DOHH2 (cell line): ENCODE results near the gene DHRS7B.
A peak's percentile ranks its signal among the peaks of the same experiment; 100 is the strongest.

Experiments
- H3F3A ChIP-seq: fragments of 200-600 bp; sonication (generic), shearing (Covaris generic); 2 replicates; pipeline ENCODE4 v1.6.0; 2016; ENCODE audit warnings: antibody characterized with exemption, mild to moderate bottlenecking; ENCODE audit not compliant: control insufficient read depth, insufficient read depth
- H3K27ac ChIP-seq: fragments of 200-600 bp; sonication (generic); 2 replicates; pipeline ENCODE4 v1.5.1; 2014; ENCODE audit warnings: low read depth, mild to moderate bottlenecking, low read length, moderate library complexity
- H3K27me3 ChIP-seq: fragments of 200-600 bp; sonication (generic); 2 replicates; pipeline ENCODE4 v1.6.1; 2014; ENCODE audit warnings: mild to moderate bottlenecking, low read length, mixed read lengths; ENCODE audit not compliant: control insufficient read depth
- H3K36me3 ChIP-seq: fragments of 200-600 bp; sonication (generic); 2 replicates; pipeline ENCODE4 v1.6.1; 2014; ENCODE audit warnings: mild to moderate bottlenecking, low read length, moderate library complexity, mixed read lengths; ENCODE audit not compliant: control insufficient read depth
- H3K4me1 ChIP-seq: fragments of 200-600 bp; sonication (generic); 2 replicates; pipeline ENCODE4 v1.6.1; 2014; ENCODE audit warnings: mild to moderate bottlenecking, low read length, mixed read lengths; ENCODE audit not compliant: control insufficient read depth
- H3K4me2 ChIP-seq: fragments of 200-600 bp; sonication (generic); 2 replicates; pipeline ENCODE4 v1.6.0; 2014; ENCODE audit warnings: mild to moderate bottlenecking, low read length, moderate library complexity
- H3K4me3 ChIP-seq: fragments of 200-600 bp; sonication (generic); 2 replicates; pipeline ENCODE4 v1.5.1; 2014; ENCODE audit warnings: mild to moderate bottlenecking, low read length, mixed read lengths
- H3K79me2 ChIP-seq: fragments of 200-600 bp; sonication (generic); 2 replicates; pipeline ENCODE4 v1.6.1; 2014; ENCODE audit warnings: mild to moderate bottlenecking, low read length, mixed read lengths; ENCODE audit not compliant: control insufficient read depth
- H3K9me2 ChIP-seq: fragments of 200-600 bp; sonication (generic); replicated peaks from 2 replicates; pipeline ENCODE4 v1.6.1; 2014; ENCODE audit warnings: mild to moderate bottlenecking, low read length, mixed read lengths; ENCODE audit not compliant: control insufficient read depth
- H3K9me3 ChIP-seq: fragments of 200-600 bp; sonication (generic); 2 replicates; pipeline ENCODE4 v1.6.1; 2014; ENCODE audit warnings: antibody characterized with exemption, low read length, mixed read lengths; ENCODE audit not compliant: control insufficient read depth, insufficient read depth
- H4K20me1 ChIP-seq: fragments of 200-600 bp; sonication (generic); 2 replicates; pipeline ENCODE4 v1.6.0; 2014; ENCODE audit warnings: low read depth, mild to moderate bottlenecking, antibody characterized with exemption, low read length, moderate library complexity; ENCODE audit not compliant: control insufficient read depth, insufficient read depth
- EZH2phosphoT487 ChIP-seq: fragments of 200-600 bp; sonication (generic); IDR thresholded peaks from 2 replicates; pipeline ENCODE4 v1.6.1; 2017; ENCODE audit warnings: borderline replicate concordance, mild to moderate bottlenecking, antibody characterized with exemption, low read length, moderate library complexity, mixed read lengths
- TF ChIP-seq, protein P1 (sequence below): fragments of 200-600 bp; sonication (generic); IDR thresholded peaks from one replicate; pipeline ENCODE4 v1.5.1; 2014; ENCODE audit warnings: antibody characterized with exemption, mild to moderate bottlenecking, low read depth, low read length; ENCODE audit not compliant: poor library complexity, severe bottlenecking

DHRS7B gene

DNA sequence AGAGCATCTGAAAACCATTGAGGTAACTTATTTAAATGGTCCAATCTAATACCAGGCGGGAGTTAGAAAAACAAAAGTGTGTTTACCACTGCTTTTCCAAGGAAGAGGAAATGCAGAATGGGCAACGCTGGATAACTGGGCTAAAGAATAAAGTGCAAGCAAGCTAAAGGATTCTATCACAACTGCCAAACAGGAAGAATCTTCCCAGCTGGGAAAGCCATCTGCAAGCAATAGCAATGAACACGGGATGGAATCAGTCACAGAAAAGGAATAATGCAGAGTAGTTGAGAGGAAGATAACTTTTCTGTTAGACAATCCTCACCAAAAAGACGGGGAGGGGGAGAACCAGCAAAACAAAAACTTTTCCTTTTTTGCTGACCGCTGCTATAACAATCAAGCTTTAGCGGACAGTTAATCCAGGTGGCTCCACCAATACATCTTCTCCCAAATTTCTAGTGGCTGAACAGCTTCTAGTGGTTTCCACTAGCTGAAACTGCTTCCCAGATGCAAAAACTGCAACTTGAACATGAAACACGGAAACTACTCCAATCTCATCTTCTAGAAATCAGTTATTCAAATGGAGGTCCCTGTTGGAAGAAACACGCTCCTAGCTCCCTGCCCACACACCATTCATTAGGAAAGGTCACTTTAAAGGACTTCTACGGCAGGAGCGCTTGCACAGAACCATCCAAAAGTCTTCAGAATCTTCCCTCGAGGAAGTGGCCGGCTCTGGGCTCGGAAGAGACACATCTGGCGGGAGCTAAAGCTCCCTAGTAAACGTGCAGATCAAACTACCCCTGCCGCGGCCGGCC lies 86.3 kb downstream of the DHRS7B start:
- Histone ChIP-seq H4K20me1 (peaks cover 26% of the 10 kb centered on the region), H3K36me3 (peaks cover 59% of the 10 kb centered on the region)

DNA sequence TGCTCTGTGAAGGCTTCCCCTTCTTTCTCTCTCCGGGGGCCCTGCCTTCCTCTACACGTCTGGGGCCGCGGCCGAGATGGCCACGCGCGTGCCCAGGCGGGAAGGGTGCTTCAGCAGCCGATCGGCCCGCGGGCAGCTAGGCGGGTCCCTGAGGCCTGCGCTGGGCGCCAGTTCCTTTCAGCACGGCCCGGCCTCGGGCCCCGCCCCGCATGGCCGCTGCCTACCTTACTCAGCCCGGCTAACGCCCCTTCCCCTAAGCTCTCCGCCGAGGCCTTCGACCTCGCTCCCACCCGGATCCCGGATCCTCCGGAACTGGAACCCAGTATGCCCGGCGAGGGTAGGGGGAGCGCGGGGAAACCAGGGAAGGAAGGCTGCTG lies 86.9 kb downstream of the DHRS7B start:
- Histone ChIP-seq H3K27ac (peak overlapping the region; percentile 71), H3K9me2 (no peaks in the 10 kb centered on the region), H3K27me3 (no peaks in the 10 kb centered on the region), H3K9me3 (no peaks in the 10 kb centered on the region), H3K4me2 (peak overlapping the region; percentile 73), H3K4me3 (peak overlapping the region; percentile 94), H3F3A (no peaks in the 10 kb centered on the region; the same call in 1 of the 2 replicates), H3K79me2 (peaks cover 96% of the 10 kb centered on the region), H3K4me1 (peaks cover 28% of the 10 kb centered on the region), H3K36me3 (peaks cover 61% of the 10 kb centered on the region), H4K20me1 (peaks cover 31% of the 10 kb centered on the region)
- no peak for TF ChIP-seq EZH2phosphoT487
- TF ChIP-seq, protein P1, sequence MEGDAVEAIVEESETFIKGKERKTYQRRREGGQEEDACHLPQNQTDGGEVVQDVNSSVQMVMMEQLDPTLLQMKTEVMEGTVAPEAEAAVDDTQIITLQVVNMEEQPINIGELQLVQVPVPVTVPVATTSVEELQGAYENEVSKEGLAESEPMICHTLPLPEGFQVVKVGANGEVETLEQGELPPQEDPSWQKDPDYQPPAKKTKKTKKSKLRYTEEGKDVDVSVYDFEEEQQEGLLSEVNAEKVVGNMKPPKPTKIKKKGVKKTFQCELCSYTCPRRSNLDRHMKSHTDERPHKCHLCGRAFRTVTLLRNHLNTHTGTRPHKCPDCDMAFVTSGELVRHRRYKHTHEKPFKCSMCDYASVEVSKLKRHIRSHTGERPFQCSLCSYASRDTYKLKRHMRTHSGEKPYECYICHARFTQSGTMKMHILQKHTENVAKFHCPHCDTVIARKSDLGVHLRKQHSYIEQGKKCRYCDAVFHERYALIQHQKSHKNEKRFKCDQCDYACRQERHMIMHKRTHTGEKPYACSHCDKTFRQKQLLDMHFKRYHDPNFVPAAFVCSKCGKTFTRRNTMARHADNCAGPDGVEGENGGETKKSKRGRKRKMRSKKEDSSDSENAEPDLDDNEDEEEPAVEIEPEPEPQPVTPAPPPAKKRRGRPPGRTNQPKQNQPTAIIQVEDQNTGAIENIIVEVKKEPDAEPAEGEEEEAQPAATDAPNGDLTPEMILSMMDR = no peak

More for the DNA sequence above, 86.3 kb downstream of the DHRS7B start:
- H3K27me3 ChIP-seq = no peaks in the 10 kb centered on the region
- peaks cover 28% of the 10 kb centered on the region for H3K4me1 ChIP-seq
- peaks cover 96% of the 10 kb centered on the region for H3K79me2 ChIP-seq
- peak overlapping the region; percentile 94 for H3K4me3 ChIP-seq
- H3K9me2 ChIP-seq = no peaks in the 10 kb centered on the region
- H3K27ac ChIP-seq = peak overlapping the region; percentile 71
- H3K9me3 ChIP-seq = no peaks in the 10 kb centered on the region
- peak overlapping the region; percentile 73 for H3K4me2 ChIP-seq
- TF ChIP-seq, protein P1 = no peak
- TF ChIP-seq EZH2phosphoT487 = no peak
- H3F3A ChIP-seq = no peaks in the 10 kb centered on the region

DNA sequence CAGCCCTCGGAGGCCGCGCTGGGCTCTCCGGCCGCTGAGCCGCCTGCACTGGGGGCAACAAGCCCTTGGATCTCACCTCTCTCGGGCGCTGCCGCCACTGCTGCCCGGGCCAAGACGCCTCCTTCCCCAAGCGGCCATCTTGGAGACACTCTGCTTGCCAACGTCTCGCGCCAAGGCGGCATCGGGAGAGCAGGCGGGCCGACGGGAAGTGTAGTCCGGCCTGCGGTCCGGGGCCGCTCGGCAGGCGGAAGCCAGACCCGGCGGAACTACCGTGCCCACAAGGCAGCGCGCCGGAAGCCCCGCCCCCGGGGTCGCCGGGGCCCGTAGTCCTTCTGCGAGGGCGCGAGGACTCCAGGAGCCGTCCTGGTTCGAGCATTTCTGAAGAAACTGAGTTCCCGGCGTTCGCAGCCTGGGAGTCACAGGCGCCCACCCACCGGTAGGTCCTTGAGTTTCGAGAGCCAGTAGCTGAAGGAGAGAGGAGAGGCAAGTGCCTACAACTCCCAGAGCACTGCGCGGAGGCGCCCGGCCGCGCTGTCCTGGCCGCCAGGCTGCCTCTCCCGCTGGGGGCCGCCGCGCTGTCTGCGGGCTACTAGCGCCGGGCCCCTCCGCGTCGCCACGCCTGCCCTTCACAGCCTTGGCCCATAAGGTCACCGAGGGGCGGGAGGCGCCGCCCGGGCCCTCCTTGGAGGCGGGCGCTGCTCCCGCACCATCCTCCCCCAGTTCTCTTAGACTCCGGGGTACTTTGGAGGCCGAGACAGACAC lies 87.4 kb downstream of the DHRS7B start, which contains the start of gene TMEM11:
Gene TMEM11 (minus strand): TSS at position 147 of the 762 bp plus-strand sequence. CDS start 9 bp downstream, at position 138.
- H3K4me3 ChIP-seq = peak within 1 kb of the TSS; percentile 94
- peaks cover 96% of the 10 kb centered on the region for H3K79me2 ChIP-seq
- H4K20me1 ChIP-seq = peaks cover 28% of the 10 kb centered on the region
- peak within 1 kb of the TSS; percentile 99 for H3K4me2 ChIP-seq
- TF ChIP-seq, protein P1 = no peak
- TF ChIP-seq EZH2phosphoT487 = no peak
- H3K9me2 ChIP-seq = no peaks in the 10 kb centered on the region
- H3K27me3 ChIP-seq = no peaks in the 10 kb centered on the region
- no peaks in the 10 kb centered on the region; the same call in 1 of the 2 replicates for H3F3A ChIP-seq
- H3K9me3 ChIP-seq = no peaks in the 10 kb centered on the region
- H3K27ac ChIP-seq = peak within 1 kb of the TSS; percentile 71
- peaks cover 28% of the 10 kb centered on the region for H3K4me1 ChIP-seq
- H3K36me3 ChIP-seq = peaks cover 58% of the 10 kb centered on the region
